ENCODE measurements around the gene MBP.

DNA sequence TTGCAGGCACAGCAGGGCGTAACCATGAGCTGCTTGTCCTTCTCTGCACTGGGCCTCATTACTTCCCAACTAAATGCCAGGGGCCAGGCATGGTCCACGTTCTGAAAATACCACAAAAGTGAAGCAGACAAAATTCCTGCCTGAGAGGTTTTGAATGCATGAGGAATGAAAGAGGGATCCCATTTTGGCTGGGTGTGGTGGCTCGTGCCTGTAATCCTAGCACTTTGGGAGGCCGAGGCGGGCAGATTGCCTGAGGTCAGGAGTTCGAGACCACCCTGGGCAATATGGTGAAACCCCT, 139.5 kb downstream of the MBP start:
- no peak for TF ChIP-seq POLR2A (IDR thresholded peaks at IDR 0.05; ENCODE audit: low read depth, low read length)
- TF ChIP-seq POLR2AphosphoS5 (IDR thresholded peaks at IDR 0.05; ENCODE audit: low read depth, low read length), result no peak
- TF ChIP-seq TAF1 (IDR thresholded peaks at IDR 0.05; ENCODE audit: low read depth, low read length), result no peak

Measured in GM12891 (cell line).